GDM1 (cell line): ENCODE data around the gene KHDC1L.
A peak's percentile ranks its signal among the peaks of the same experiment; 100 is the strongest.
"Not testable (repeated sequence)": the region's sequence is repeated elsewhere in the genome, so short reads cannot be mapped to it uniquely, and the experiment has no call there.

ENCODE experiments used
- DNase-seq: peaks from one replicate; lab custom pipeline; 2025; lab: John Stamatoyannopoulos, UW

The KHDC1L gene

GRCh38 chr6:73225396-73225795, at the start of gene KHDC1L:
Gene KHDC1L, minus strand, starts transcription at chr6:73225496. Its CDS starts 88 bp downstream, at chr6:73225408.
- no peak for DNase-seq

GRCh38 chr6:73269296-73269695, 44.0 kb upstream of the KHDC1L start:
- not testable (repeated sequence) for DNase-seq

GRCh38 chr6:73268896-73269295, 43.6 kb upstream of the KHDC1L start:
- not testable (repeated sequence) for DNase-seq

GRCh38 chr6:73264446-73264845, 39.1 kb upstream of the KHDC1L start:
- DNase-seq: no peak

GRCh38 chr6:73263570-73263909, 38.2 kb upstream of the KHDC1L start:
- DNase-seq: no peak

- peak; percentile 73 for DNase-seq
Measured at GRCh38 chr6:73262671-73263569, 37.6 kb upstream of the KHDC1L start, which contains the start of gene KHDC1. Gene KHDC1, minus strand, starts transcription at chr6:73263196. Its CDS starts 20,679 bp downstream, at chr6:73242517.

- DNase-seq: no peak
Measured at GRCh38 chr6:73258721-73259120, 33.4 kb upstream of the KHDC1L start.

- not testable (repeated sequence) for DNase-seq
Measured at GRCh38 chr6:73254323-73254722, 29.0 kb upstream of the KHDC1L start.

GRCh38 chr6:73252703-73253102, 27.4 kb upstream of the KHDC1L start:
- DNase-seq: no peak

GRCh38 chr6:73250016-73250415, 24.7 kb upstream of the KHDC1L start:
- no peak for DNase-seq

- DNase-seq: no peak
Measured at GRCh38 chr6:73248192-73248903, 23.1 kb upstream of the KHDC1L start.

GRCh38 chr6:73242001-73242400, 16.7 kb upstream of the KHDC1L start:
- DNase-seq: no peak

GRCh38 chr6:73240730-73241129, 15.4 kb upstream of the KHDC1L start:
- no peak for DNase-seq

- DNase-seq: no peak
Measured at GRCh38 chr6:73236144-73236750, 11.0 kb upstream of the KHDC1L start.

- no peak for DNase-seq
Measured at GRCh38 chr6:73234733-73235132, 9.4 kb upstream of the KHDC1L start.

GRCh38 chr6:73233971-73234370, 8.7 kb upstream of the KHDC1L start:
- DNase-seq: not testable (repeated sequence)

- no peak for DNase-seq
Measured at GRCh38 chr6:73233048-73233447, 7.8 kb upstream of the KHDC1L start.

GRCh38 chr6:73231986-73232391, 6.7 kb upstream of the KHDC1L start:
- DNase-seq: peak; percentile 54

GRCh38 chr6:73227606-73228255, 2.4 kb upstream of the KHDC1L start:
- no peak for DNase-seq

- DNase-seq: no peak
Measured at GRCh38 chr6:73216859-73217258, 8.4 kb downstream of the KHDC1L start.

GRCh38 chr6:73209117-73209516, 16.2 kb downstream of the KHDC1L start:
- no peak for DNase-seq

GRCh38 chr6:73207221-73207837, 18.0 kb downstream of the KHDC1L start:
- no peak for DNase-seq
